DMS79 (cell line): ENCODE measurements around the gene KSR1.
"Not testable (repeated sequence)": the region's sequence is repeated elsewhere in the genome, so short reads cannot be mapped to it uniquely, and the experiment has no call there.

Experiments
- DNase-seq: peaks from one replicate; lab custom pipeline; 2025; lab: John Stamatoyannopoulos, UW

KSR1 gene

GRCh38 chr17:27455914-27456680, at the start of gene KSR1:
KSR1 (plus strand) TSS chr17:27456448; CDS start chr17:27456644, 196 bp downstream.
- peak; percentile 51 for DNase-seq

- no peak for DNase-seq
These were observed 48.1 kb upstream of the KSR1 start for GRCh38 chr17:27407916-27408864.

GRCh38 chr17:27408891-27409290, 47.4 kb upstream of the KSR1 start:
- no peak for DNase-seq

- not testable (repeated sequence) for DNase-seq
These were observed 44.1 kb upstream of the KSR1 start for GRCh38 chr17:27412158-27412557.

GRCh38 chr17:27413315-27413714, 42.9 kb upstream of the KSR1 start:
- DNase-seq, result no peak

GRCh38 chr17:27413792-27414191, 42.5 kb upstream of the KSR1 start:
- DNase-seq, result no peak

GRCh38 chr17:27414271-27414670, 42.0 kb upstream of the KSR1 start:
- no peak for DNase-seq

GRCh38 chr17:27414694-27415093, 41.6 kb upstream of the KSR1 start:
- no peak for DNase-seq

- DNase-seq, result no peak
These were observed 41.0 kb upstream of the KSR1 start for GRCh38 chr17:27415120-27415795.

- DNase-seq, result no peak
These were observed 38.5 kb upstream of the KSR1 start for GRCh38 chr17:27417596-27418365.

- no peak for DNase-seq
These were observed 38.0 kb upstream of the KSR1 start for GRCh38 chr17:27418366-27418615.

- DNase-seq, result no peak
These were observed 37.1 kb upstream of the KSR1 start for GRCh38 chr17:27419156-27419555.

- DNase-seq, result no peak
These were observed 35.9 kb upstream of the KSR1 start for GRCh38 chr17:27420211-27420950.

- DNase-seq, result no peak
These were observed 35.1 kb upstream of the KSR1 start for GRCh38 chr17:27421111-27421510.

- not testable (repeated sequence) for DNase-seq
These were observed 34.6 kb upstream of the KSR1 start for GRCh38 chr17:27421626-27422025.

- no peak for DNase-seq
These were observed 33.6 kb upstream of the KSR1 start for GRCh38 chr17:27422601-27423000.

GRCh38 chr17:27423651-27424050, 32.6 kb upstream of the KSR1 start:
- no peak for DNase-seq

- DNase-seq, result no peak
These were observed 31.7 kb upstream of the KSR1 start for GRCh38 chr17:27424516-27424915.

- DNase-seq, result no peak
These were observed 31.3 kb upstream of the KSR1 start for GRCh38 chr17:27424941-27425340.

GRCh38 chr17:27425571-27425970, 30.7 kb upstream of the KSR1 start:
- DNase-seq, result not testable (repeated sequence)

GRCh38 chr17:27425991-27426390, 30.3 kb upstream of the KSR1 start:
- no peak for DNase-seq
